Ovary (tissue), 9 donors: Measurements from ENCODE around the gene VPS36. TPM values are rescaled to one million over a fixed set of nuclear protein-coding genes. Genes with fewer than 3 reads are reported as not detected.
"Not testable (repeated sequence)": the region's sequence is repeated elsewhere in the genome, so short reads cannot be mapped to it uniquely, and the experiment has no call there.

Experiments used
- DNase-seq, 5 donors: peaks; one replicate each; pipeline ENCODE4 v3.0.0-alpha.2; 2019 to 2020
- H3K27ac ChIP-seq, 2 donors: fragments of 200-600 bp; one replicate each; pipeline versions ENCODE4 v1.5.1 to v1.8.0; 2019 to 2022
- H3K27me3 ChIP-seq: fragments of 200-600 bp; one replicate; pipeline ENCODE4 v1.8.0; 2022
- H3K36me3 ChIP-seq: fragments of 200-600 bp; sonication (generic); one replicate; pipeline ENCODE4 v1.5.1; 2019
- H3K4me1 ChIP-seq: one replicate; pipeline ENCODE4 v1.8.1; 2013; ENCODE audit warnings: mild to moderate bottlenecking, moderate library complexity; ENCODE audit not compliant: insufficient read depth
- H3K4me3 ChIP-seq: fragments of 200-600 bp; sonication (generic); one replicate; pipeline ENCODE4 v1.5.1; 2017
- H3K9me3 ChIP-seq, 2 donors: fragments of 200-600 bp in 1 of 2; sonication (generic) in 1 of 2; one replicate each; pipeline versions ENCODE4 v1.5.1 to v1.8.1; 2013 to 2019; ENCODE audit warnings: mild to moderate bottlenecking in 1 of 2, moderate library complexity in 1 of 2
- EP300 ChIP-seq: sonication (generic); formaldehyde crosslinking; IDR thresholded peaks from one replicate; pipeline ENCODE4 v1.6.1; 2017; ENCODE audit warnings: antibody characterized with exemption
- POLR2A ChIP-seq: fragments of 450-650 bp; IDR thresholded peaks from one replicate; pipeline ENCODE4 v1.6.1; 2017; ENCODE audit warnings: antibody characterized with exemption, mild to moderate bottlenecking, moderate library complexity
- WGBS, 3 donors: extraction: QIAGEN DNeasy Blood & Tissue Kit in 1 of 3; methylation state at CpG; one replicate each; pipeline versions ENCODE4 v1.1.5 to v1.1.7; 2013 to 2017; 5-methylcytosine and 5-hydroxymethylcytosine counted together
- intact Hi-C, 4 donors: fragments of 100-400 bp; cut with DNase I; formaldehyde crosslinking; loops; one replicate each; pipeline versions ENCODE4 v1.11.0 to v1.15.1; 2022 to 2023
- polyA plus RNA-seq, 2 donors: library from polyadenylated mRNA; stranded (reverse); fragments of 200-250 nt in 1 of 2; fragments of 350-450 nt in 1 of 2; fragmentation: Illumina TruSeq in 1 of 2; extraction: RNeasy Lipid Tissue Mini Kit (QIAGEN cat#74804) in 1 of 2; gene quantifications; one replicate each; pipeline ENCODE4 v1.2.3, GENCODE V29; 2013 to 2014
- total RNA-seq, 7 donors: library from RNA; depleted of rRNA in 2 of 7; stranded (reverse); fragments of >200 nt in 2 of 7; fragmentation: NEBNext Ultra II Directional in 3 of 7; extraction: Animal tissue kit (Norgen Biotek cat#: 25700) in 3 of 7; gene quantifications; one replicate each; pipeline versions ENCODE4 v1.1.0 to v1.2.4, GENCODE V29; 2016 to 2023
- TF ChIP-seq, protein P1 (sequence below), 3 donors: fragments of 450-650 bp in 2 of 3; fragments of 200-600 bp in 1 of 3; IDR thresholded peaks; one replicate each; pipeline versions ENCODE4 v1.5.1 to v1.8.0; 2016 to 2022; ENCODE audit warnings: antibody characterized with exemption in 3 of 3, mild to moderate bottlenecking in 1 of 3
- donor health status: DM: no; HTN: no; CAD: no; lungs with moderate emphysema.
- donor health status: DM: no; HTN: no; CAD: no.
- donor health status: Bipolar disorder and iron deficiency.
- donor health status: DM: yes; HTN: yes; CAD: no.
- donor health status: DM: no; HTN: no; CAD: no.
- donor health status: DM: yes; HTN: yes; CAD: no.

The VPS36 gene
- total and polyA plus RNA-seq, 9 donors, result 15.0 to 54.7 (median 32.3) TPM

DNA sequence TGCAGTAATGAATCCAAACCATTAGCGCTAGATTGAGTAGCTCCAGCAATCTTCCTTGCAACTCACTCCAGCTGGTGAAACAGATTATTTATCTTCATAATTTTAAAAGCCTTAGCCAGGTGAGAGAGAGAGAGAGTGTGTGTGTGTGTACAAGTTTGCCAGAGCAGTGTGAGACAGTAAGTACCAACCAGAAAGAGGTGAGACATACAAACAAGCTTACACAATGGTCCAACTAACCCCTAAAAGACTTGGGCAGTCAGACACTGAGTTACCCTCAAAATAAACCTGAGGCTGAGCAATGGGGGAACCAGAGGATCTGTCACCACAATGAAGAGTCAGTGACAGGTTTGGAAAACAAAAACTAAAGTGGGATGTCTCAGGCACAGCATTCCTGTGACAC lies 36.4 kb downstream of the VPS36 start:
- H3K4me3 ChIP-seq, result no peak overlapping the region
- TF ChIP-seq, protein P1, sequence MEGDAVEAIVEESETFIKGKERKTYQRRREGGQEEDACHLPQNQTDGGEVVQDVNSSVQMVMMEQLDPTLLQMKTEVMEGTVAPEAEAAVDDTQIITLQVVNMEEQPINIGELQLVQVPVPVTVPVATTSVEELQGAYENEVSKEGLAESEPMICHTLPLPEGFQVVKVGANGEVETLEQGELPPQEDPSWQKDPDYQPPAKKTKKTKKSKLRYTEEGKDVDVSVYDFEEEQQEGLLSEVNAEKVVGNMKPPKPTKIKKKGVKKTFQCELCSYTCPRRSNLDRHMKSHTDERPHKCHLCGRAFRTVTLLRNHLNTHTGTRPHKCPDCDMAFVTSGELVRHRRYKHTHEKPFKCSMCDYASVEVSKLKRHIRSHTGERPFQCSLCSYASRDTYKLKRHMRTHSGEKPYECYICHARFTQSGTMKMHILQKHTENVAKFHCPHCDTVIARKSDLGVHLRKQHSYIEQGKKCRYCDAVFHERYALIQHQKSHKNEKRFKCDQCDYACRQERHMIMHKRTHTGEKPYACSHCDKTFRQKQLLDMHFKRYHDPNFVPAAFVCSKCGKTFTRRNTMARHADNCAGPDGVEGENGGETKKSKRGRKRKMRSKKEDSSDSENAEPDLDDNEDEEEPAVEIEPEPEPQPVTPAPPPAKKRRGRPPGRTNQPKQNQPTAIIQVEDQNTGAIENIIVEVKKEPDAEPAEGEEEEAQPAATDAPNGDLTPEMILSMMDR (IDR thresholded peaks at IDR 0.05), result no peak
- TF ChIP-seq POLR2A (no peak), EP300 (no peak)
- H3K27ac ChIP-seq, result no peak overlapping the region
- no peaks in the 10 kb centered on the region for H3K27me3 ChIP-seq
- intact Hi-C loops, result no loop called here
- H3K4me1 ChIP-seq, result no peaks in the 10 kb centered on the region
- WGBS, 3 donors, result 91 to 98% (median 97%) methylated on average over 1 of the region's 1 CpG
- no peak for DNase-seq
- H3K9me3 ChIP-seq, result no peaks in the 10 kb centered on the region
- H3K36me3 ChIP-seq, result no peaks in the 10 kb centered on the region

DNA sequence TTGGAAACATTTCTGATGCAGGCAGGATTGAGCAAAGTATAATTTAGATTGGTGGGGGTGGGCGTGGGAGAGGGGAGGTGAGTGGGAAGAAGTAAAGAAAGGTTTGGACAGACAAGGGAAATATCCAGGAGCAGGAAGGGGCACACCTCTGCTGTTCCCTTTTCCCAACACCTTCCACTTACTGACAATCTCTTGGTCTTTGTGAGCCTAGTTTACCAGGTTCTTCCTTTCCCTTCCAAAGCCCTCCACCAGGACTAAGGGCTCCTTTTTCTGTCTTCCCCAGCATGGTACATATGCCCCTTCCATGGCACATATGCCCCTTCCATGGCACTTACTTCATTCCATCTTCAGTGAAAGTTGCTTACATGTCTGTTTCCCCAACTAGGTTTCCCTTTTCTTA lies 38.3 kb downstream of the VPS36 start:
- Histone ChIP-seq H3K4me1 (no peaks in the 10 kb centered on the region), H3K4me3 (no peak overlapping the region), H3K9me3 (no peaks in the 10 kb centered on the region), H3K27ac (no peak overlapping the region), H3K36me3 (no peaks in the 10 kb centered on the region), H3K27me3 (no peaks in the 10 kb centered on the region)
- TF ChIP-seq EP300 (no peak), POLR2A (no peak)
- TF ChIP-seq, protein P1 (IDR thresholded peaks at IDR 0.05), result no peak
- no peak for DNase-seq
- WGBS, 3 donors, result 96 to 98% (median 97%) methylated on average over 1 of the region's 1 CpG
- intact Hi-C loops, result no loop called here

GRCh38 chr13:52411629-52412028 lies 38.8 kb downstream of the VPS36 start:
- WGBS, 3 donors, result 89 to 93% (median 91%) methylated on average over 4 of the region's 4 CpGs
- H3K4me1 ChIP-seq, result no peaks in the 10 kb centered on the region
- no peak overlapping the region for H3K27ac ChIP-seq
- no peak overlapping the region for H3K4me3 ChIP-seq
- TF ChIP-seq, protein P1 (IDR thresholded peaks at IDR 0.05), result no peak
- TF ChIP-seq EP300, result no peak
- TF ChIP-seq POLR2A, result no peak
- H3K27me3 ChIP-seq, result no peaks in the 10 kb centered on the region
- H3K9me3 ChIP-seq, result no peaks in the 10 kb centered on the region
- H3K36me3 ChIP-seq, result no peaks in the 10 kb centered on the region
- intact Hi-C loops, result no loop called here
- DNase-seq, result no peak

- H3K27ac ChIP-seq, H3K27me3 ChIP-seq, H3K4me3 ChIP-seq, intact Hi-C loops, H3K4me1 ChIP-seq, H3K36me3 ChIP-seq, DNase-seq, H3K9me3 ChIP-seq: not testable (repeated sequence)
- 94 to 96% (median 96%) methylated on average over 30 to 33 of the region's 33 CpGs for WGBS, 3 donors
Observed at GRCh38 chr13:52408071-52408658, 42.3 kb downstream of the VPS36 start.

DNA sequence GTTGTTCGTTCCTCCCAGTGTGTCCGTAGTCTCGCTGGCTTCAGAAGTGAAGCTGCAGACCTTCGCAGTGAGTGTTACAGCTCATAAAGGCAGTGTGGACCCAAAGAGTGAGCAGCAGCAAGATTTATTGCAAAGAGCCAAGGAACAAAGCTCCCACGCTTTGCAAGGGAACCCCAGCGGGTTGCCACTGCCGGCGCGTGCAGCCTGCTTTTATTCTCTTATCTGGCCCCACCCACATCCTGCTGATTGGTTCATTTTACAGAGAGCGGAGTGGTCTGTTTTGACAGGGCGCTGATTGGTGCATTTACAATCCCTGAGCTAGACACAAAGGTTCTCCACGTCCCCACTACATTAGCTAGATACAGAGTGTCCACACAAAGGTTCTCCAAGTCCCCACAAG lies 43.0 kb downstream of the VPS36 start:
- H3K27me3 ChIP-seq, H3K27ac ChIP-seq, H3K9me3 ChIP-seq, H3K4me3 ChIP-seq, intact Hi-C loops, DNase-seq, H3K4me1 ChIP-seq, H3K36me3 ChIP-seq: not testable (repeated sequence)
- 88 to 91% (median 89%) methylated on average over 12 of the region's 12 CpGs for WGBS, 3 donors
